Adrenal gland (tissue), 12 donors: ENCODE measurements around the gene GYPB. TPM values are rescaled to one million over a fixed set of nuclear protein-coding genes. Genes with fewer than 3 reads are reported as not detected.
"Not testable (repeated sequence)": the region's sequence is repeated elsewhere in the genome, so short reads cannot be mapped to it uniquely, and the experiment has no call there.

Experiments used
- DNase-seq, 7 donors: peaks; one replicate each; pipeline ENCODE4 v3.0.0-alpha.2; 2019 to 2020
- H3K27ac ChIP-seq, 5 donors: fragments of 200-600 bp; sonication (generic) in 4 of 5; 1 replicate in 3 of 5; 2 replicates in 2 of 5; pipeline versions ENCODE4 v1.5.1 to v1.8.0; 2016 to 2020; ENCODE audit warnings: mild to moderate bottlenecking in 1 of 5
- H3K27me3 ChIP-seq: fragments of 200-600 bp; 2 replicates; pipeline ENCODE4 v1.8.0; 2021
- H3K36me3 ChIP-seq, 2 donors: fragments of 200-600 bp; replicated peaks in 1 of 2; 1 replicate in 1 of 2; 2 replicates in 1 of 2; pipeline versions ENCODE4 v1.5.1 to v1.8.0; 2018 to 2022
- H3K4me1 ChIP-seq, 2 donors: fragments of 200-600 bp; replicated peaks in 1 of 2; 1 replicate in 1 of 2; 2 replicates in 1 of 2; pipeline versions ENCODE4 v1.5.1 to v1.8.0; 2018 to 2021
- H3K4me3 ChIP-seq, 4 donors: fragments of 200-600 bp; sonication (generic) in 3 of 4; one replicate each; pipeline ENCODE4 v1.5.1; 2016 to 2018
- H3K9me3 ChIP-seq, 3 donors: fragments of 200-600 bp; sonication (generic) in 1 of 3; replicated peaks in 1 of 3; 1 replicate in 2 of 3; 2 replicates in 1 of 3; pipeline versions ENCODE4 v1.5.1 to v1.8.0; 2016 to 2021
- CTCF ChIP-seq, 6 experiments: fragments of 450-650 bp in 4 of 6; fragments of 200-600 bp in 2 of 6; sonication (generic) in 1 of 6; IDR thresholded peaks; 1 replicate in 5 of 6; 2 replicates in 1 of 6; pipeline versions ENCODE4 v1.5.1 to v1.8.0; 2016 to 2021; ENCODE audit warnings: antibody characterized with exemption in 6 of 6, mild to moderate bottlenecking in 2 of 6, moderate library complexity in 1 of 6
- POLR2A ChIP-seq, 2 donors: fragments of 450-650 bp; IDR thresholded peaks; one replicate each; pipeline ENCODE4 v1.6.1; 2017; ENCODE audit warnings: antibody characterized with exemption in 2 of 2, mild to moderate bottlenecking in 2 of 2, moderate library complexity in 1 of 2
- WGBS, 4 donors: extraction: QIAGEN DNeasy Blood & Tissue Kit in 2 of 4; methylation state at CpG; one replicate each; pipeline versions ENCODE4 v1.1.5 to v1.1.7; 2013 to 2017; 5-methylcytosine and 5-hydroxymethylcytosine counted together
- intact Hi-C, 2 donors: fragments of 100-400 bp; cut with DNase I; formaldehyde crosslinking; loops; one replicate each; pipeline versions ENCODE4 v1.14.1 to v1.15.0; 2022 to 2023
- polyA plus RNA-seq, 3 donors: library from polyadenylated mRNA; stranded (reverse); fragments of 200-250 nt in 2 of 3; fragments of 350-450 nt in 1 of 3; fragmentation: Illumina TruSeq in 1 of 3; extraction: RNeasy Lipid Tissue Mini Kit (QIAGEN cat#74804) in 1 of 3; gene quantifications; one replicate each; pipeline ENCODE4 v1.2.3, GENCODE V29; 2013 to 2014
- total RNA-seq, 9 donors: library from RNA; depleted of rRNA in 4 of 9; stranded (reverse); fragments of >200 nt in 4 of 9; fragments of 120-200 nt in 1 of 9; fragmentation: NEBNext Ultra II Directional in 1 of 9; extraction: Animal tissue kit (Norgen Biotek cat#: 25700) in 1 of 9; gene quantifications; one replicate each; pipeline versions ENCODE4 v1.1.0 to v1.2.4, GENCODE V29; 2013 to 2023
- donor health status: healthy with polysubstance abuse.
- donor health status: Bipolar disorder and iron deficiency.
- donor health status: DM: yes; HTN: yes; CAD: no.
- donor health status: DM: no; HTN: no; CAD: no.
- donor health status: DM: no; HTN: no; CAD: no.
- donor health status: DM: yes; HTN: yes; CAD: no.

Gene GYPB
- total and polyA plus RNA-seq, 12 donors = 5.4 TPM; not detected in 11

GRCh38 chr4:143986180-143986579 is 33.0 kb downstream of the GYPB start:
- H3K27ac ChIP-seq = no peak overlapping the region
- H3K9me3 ChIP-seq = no peaks in the 10 kb centered on the region
- WGBS, 4 donors = 80 to 87% (median 84%) methylated on average over 1 of the region's 1 CpG
- no peaks in the 10 kb centered on the region for H3K36me3 ChIP-seq
- TF ChIP-seq POLR2A (IDR thresholded peaks at IDR 0.05) (no peak), CTCF (IDR thresholded peaks at IDR 0.05) (no peak)
- H3K4me3 ChIP-seq = no peak overlapping the region
- H3K27me3 ChIP-seq = no peaks in the 10 kb centered on the region
- intact Hi-C loops = no loop called here
- no peak for DNase-seq
- H3K4me1 ChIP-seq = no peaks in the 10 kb centered on the region

- H3K4me3 ChIP-seq, H3K27ac ChIP-seq, H3K4me1 ChIP-seq, H3K27me3 ChIP-seq, DNase-seq, H3K36me3 ChIP-seq, H3K9me3 ChIP-seq: not testable (repeated sequence)
- intact Hi-C loops = loop anchor here in 1 of 2 donors (5.0 kb wide), 1 partner anchor 278 kb away; the partner anchor contains the start of gene FREM3
- 24 to 71% (median 60%) methylated on average over 4 of the region's 4 CpGs for WGBS, 4 donors
These were observed 38.4 kb downstream of the GYPB start for GRCh38 chr4:143980776-143981175.

GRCh38 chr4:143975527-143975926 is 43.7 kb downstream of the GYPB start:
- H3K36me3 ChIP-seq, H3K27me3 ChIP-seq, H3K4me1 ChIP-seq, intact Hi-C loops, DNase-seq, H3K9me3 ChIP-seq, H3K27ac ChIP-seq, H3K4me3 ChIP-seq: not testable (repeated sequence)

- H3K4me1 ChIP-seq, intact Hi-C loops, H3K4me3 ChIP-seq, H3K36me3 ChIP-seq, H3K27ac ChIP-seq, DNase-seq, H3K9me3 ChIP-seq, H3K27me3 ChIP-seq: not testable (repeated sequence)
- WGBS, 4 donors = 69 to 92% (median 85%) methylated on average over 4 of the region's 4 CpGs
These were observed 45.2 kb downstream of the GYPB start for GRCh38 chr4:143974021-143974420.

GRCh38 chr4:143961075-143961474 is 58.1 kb downstream of the GYPB start:
- Histone ChIP-seq H3K27ac (no peak overlapping the region), H3K4me1 (no peaks in the 10 kb centered on the region), H3K4me3 (no peak overlapping the region), H3K9me3 (no peaks in the 10 kb centered on the region), H3K36me3 (no peaks in the 10 kb centered on the region), H3K27me3 (no peaks in the 10 kb centered on the region)
- TF ChIP-seq CTCF (IDR thresholded peaks at IDR 0.05) (no peak), POLR2A (IDR thresholded peaks at IDR 0.05) (no peak)
- DNase-seq = no peak
- intact Hi-C loops = no loop called here
- 78 to 88% (median 83%) methylated on average over 3 to 4 of the region's 4 CpGs for WGBS, 4 donors

GRCh38 chr4:143955306-143955705 is 63.9 kb downstream of the GYPB start:
- H3K4me3 ChIP-seq, H3K4me1 ChIP-seq, intact Hi-C loops, H3K36me3 ChIP-seq, H3K27ac ChIP-seq, H3K27me3 ChIP-seq, DNase-seq, H3K9me3 ChIP-seq: not testable (repeated sequence)
- WGBS, 4 donors = 75 to 89% (median 81%) methylated on average over 3 of the region's 3 CpGs

- H3K27me3 ChIP-seq, H3K36me3 ChIP-seq, intact Hi-C loops, H3K27ac ChIP-seq, H3K4me3 ChIP-seq, H3K9me3 ChIP-seq, DNase-seq, H3K4me1 ChIP-seq: not testable (repeated sequence)
These were observed 67.7 kb downstream of the GYPB start for GRCh38 chr4:143951458-143951972.

- H3K4me1 ChIP-seq, DNase-seq, H3K36me3 ChIP-seq, H3K4me3 ChIP-seq, H3K27me3 ChIP-seq, H3K27ac ChIP-seq, intact Hi-C loops, H3K9me3 ChIP-seq: not testable (repeated sequence)
- 94 to 100% (median 96%) methylated on average over 4 of the region's 4 CpGs for WGBS, 4 donors
These were observed 68.2 kb downstream of the GYPB start for GRCh38 chr4:143950967-143951366.

- H3K9me3 ChIP-seq, DNase-seq, H3K27ac ChIP-seq, H3K36me3 ChIP-seq, intact Hi-C loops, H3K4me3 ChIP-seq, H3K4me1 ChIP-seq, H3K27me3 ChIP-seq: not testable (repeated sequence)
- WGBS, 4 donors = 0 to 86% (median 49%) methylated on average over 1 of the region's 1 CpG
These were observed 69.0 kb downstream of the GYPB start for GRCh38 chr4:143950185-143950584.

- H3K36me3 ChIP-seq, H3K4me3 ChIP-seq, intact Hi-C loops, H3K27me3 ChIP-seq, H3K4me1 ChIP-seq, H3K9me3 ChIP-seq, H3K27ac ChIP-seq, DNase-seq: not testable (repeated sequence)
- 39 to 65% (median 51%) methylated on average over 1 of the region's 1 CpG for WGBS, 4 donors
These were observed 71.7 kb downstream of the GYPB start for GRCh38 chr4:143947493-143947892.
